A172 (cell line): ENCODE results near the gene SMTN. TPM values are rescaled to one million over a fixed set of nuclear protein-coding genes. Genes with fewer than 3 reads are reported as not detected.

Experiments
- DNase-seq: peaks from one replicate; pipeline ENCODE4 v3.0.0-alpha.2; 2015; ENCODE audit warnings: low spot score
- total RNA-seq: library from RNA; depleted of rRNA; stranded (reverse); fragments of >200 nt; shearing (Covaris generic); gene quantifications from 2 replicates; pipeline ENCODE4 v1.2.3, GENCODE V29; 2014; rRNA removed

The SMTN gene
- total RNA-seq, 1 experiment from 2014 or later, result 61.1 TPM

GRCh38 chr22:31153357-31153756 is 72.2 kb downstream of the SMTN start:
- no peak for DNase-seq

Other genes starting within 250 kb of the SMTN start
- 11.8 and 12.1 TPM in 2 replicates for gene MORC2, start 112.5 kb upstream of the SMTN start, total RNA-seq
- 42.4 and 44.8 TPM in 2 replicates for gene TUG1, start 112.1 kb upstream of the SMTN start, total RNA-seq
- gene SELENOM, start 26.2 kb downstream of the SMTN start, total RNA-seq, result 128 and 162 TPM in 2 replicates
- 0.33 and 1.3 TPM in 2 replicates for gene INPP5J, start 41.6 kb downstream of the SMTN start, total RNA-seq
- gene PLA2G3, start 59.2 kb downstream of the SMTN start, total RNA-seq, result not detected in 2 replicates
- 14.3 and 15.5 TPM in 2 replicates for gene RNF185, start 78.9 kb downstream of the SMTN start, total RNA-seq
- gene LIMK2, start 131.0 kb downstream of the SMTN start, total RNA-seq, result 23.5 and 25.2 TPM in 2 replicates
- 2.7 and 6.8 TPM in 2 replicates for gene PIK3IP1, start 211.2 kb downstream of the SMTN start, total RNA-seq